Putamen (tissue), 1 donor: Measurements from ENCODE around the gene IZUMO1.
A peak's percentile ranks its signal among the peaks of the same experiment; 100 is the strongest.
"Not testable (repeated sequence)": the region's sequence is repeated elsewhere in the genome, so short reads cannot be mapped to it uniquely, and the experiment has no call there.

Experiments
- DNase-seq: peaks from one replicate; pipeline ENCODE4 v3.0.0-alpha.2; 2016; ENCODE audit warnings: low spot score

IZUMO1 gene

DNA sequence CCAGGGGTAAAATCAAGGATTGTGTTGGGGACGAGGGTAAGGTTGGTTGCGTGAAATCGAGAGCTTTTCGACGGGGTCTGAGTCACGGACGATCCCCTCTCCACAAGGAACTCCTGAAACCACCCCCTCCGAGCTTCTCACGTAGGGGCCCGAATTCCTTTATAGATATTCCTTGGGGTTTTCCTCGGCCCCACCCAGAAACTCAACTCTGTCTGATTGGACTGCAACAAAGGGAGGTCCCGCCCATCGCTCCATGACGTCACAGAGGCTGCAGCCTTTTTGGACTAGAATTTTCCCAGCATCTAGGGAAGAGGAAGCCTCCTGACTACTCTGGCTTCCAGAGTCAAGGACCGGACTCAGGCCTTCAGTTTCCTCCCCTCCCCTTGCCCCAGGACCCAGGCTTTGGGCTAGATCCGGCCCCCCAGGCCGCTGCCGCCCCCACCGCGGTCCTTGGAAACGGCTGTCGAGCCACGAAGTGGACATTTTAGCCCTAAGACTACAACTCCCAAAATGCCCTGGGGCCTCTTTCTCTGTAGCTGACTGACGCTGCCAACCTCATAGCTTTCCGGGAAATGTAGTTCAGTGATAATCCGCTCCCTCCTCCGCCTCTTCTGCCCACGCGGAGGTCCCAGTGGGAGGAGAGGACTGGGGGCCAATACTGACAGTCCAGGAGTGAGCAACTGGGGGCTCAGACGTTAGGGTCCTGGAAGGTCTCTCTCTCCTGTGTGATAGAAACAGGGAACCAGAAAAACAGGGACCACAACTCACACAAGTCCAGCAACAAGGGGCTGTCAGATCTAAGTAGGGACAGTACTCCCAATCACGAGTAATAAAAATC, at the start of gene IZUMO1:
Gene IZUMO1 (minus strand): TSS at position 172 of the 838 bp plus-strand sequence. CDS start 1,050 bp downstream, outside the sequence.
- peak; percentile 88 for DNase-seq

DNA sequence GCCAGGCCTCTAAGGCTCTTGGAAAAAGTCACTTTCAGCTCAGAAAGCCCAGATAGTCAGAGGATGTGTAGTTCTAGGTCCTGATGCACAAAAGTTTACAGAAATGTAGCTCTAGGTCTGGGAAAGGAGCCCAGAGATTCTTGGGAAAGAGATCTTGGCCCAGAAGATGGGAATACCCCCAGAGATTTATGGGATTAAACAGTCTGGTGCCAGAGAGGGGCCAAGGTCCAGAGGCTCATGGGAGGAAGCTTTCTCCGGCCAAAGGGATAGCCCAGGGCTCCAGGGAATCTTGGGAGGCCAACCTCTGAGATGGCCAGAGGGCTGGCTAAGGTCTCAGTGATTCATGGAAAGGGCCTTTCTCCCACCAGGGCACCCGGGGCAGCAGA, 49.0 kb upstream of the IZUMO1 start:
- no peak for DNase-seq

DNA sequence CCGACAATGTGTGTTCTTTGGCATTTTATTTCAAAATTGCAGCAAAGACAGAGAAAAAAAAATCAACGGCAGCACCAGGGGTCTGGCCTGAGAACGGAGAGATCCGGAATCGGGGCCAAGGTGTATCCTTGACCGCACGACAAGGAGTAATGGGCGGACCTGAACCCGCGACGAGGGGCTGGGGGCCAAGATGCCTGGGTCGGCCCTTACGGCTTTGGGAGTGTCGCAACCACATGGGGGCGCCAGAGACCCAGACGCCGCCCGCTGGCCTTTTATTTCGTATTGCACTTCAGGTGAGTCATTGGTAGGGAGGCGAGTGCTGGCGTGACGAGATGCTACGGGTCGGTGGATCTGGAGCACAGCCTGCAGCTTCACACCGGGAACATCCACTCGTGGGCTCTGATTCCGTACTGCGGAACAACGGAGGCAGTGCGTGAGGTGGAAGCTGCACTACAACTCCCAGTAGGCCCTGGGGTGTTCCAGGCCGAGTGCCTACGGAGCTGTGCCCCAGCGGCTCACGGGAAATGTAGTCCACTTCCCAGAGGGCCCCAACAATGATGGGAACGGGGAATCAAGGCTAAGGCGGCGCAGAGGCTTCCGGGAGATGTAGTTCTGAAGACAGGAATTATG, 48.5 kb upstream of the IZUMO1 start:
- peak; percentile 94 for DNase-seq

DNA sequence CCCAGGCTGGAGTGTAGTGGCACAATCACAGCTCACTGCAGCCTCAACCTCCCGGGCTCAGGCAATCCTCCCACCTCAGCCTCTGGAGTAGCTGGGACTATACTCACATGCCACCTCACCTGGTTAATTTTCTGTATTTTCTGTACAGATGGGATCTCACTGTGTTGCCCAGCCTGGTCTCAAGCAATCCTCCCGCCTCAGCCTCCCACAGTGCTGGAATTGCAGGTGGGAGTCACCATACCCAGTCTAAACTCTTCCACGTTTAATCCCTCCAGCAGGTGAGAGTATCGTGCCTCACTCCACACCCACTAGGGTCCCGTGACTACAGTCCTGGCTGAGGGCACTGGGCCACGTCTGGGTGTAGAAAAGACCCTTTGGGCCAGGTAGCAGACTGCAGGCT, 47.6 kb upstream of the IZUMO1 start:
- DNase-seq, result no peak

DNA sequence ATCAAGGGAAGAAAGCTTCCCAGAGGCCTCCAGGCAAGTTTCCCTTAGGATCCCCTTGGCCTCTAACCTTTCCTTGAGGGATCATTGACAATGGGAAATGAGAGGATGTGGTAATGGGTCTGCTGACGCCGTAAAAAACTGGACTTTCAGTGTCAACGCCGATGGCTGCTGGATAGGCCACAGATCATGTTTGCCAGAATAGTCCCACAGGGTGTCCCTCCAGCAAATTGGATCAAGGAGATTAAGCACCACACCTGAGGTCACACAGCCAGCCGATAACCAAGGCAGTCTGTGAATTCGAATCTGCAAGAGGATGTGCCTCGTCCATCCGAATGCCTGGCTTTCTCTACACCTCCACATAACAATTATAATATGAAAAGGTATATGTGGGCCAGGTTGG, 46.6 kb upstream of the IZUMO1 start:
- DNase-seq, result no peak

DNA sequence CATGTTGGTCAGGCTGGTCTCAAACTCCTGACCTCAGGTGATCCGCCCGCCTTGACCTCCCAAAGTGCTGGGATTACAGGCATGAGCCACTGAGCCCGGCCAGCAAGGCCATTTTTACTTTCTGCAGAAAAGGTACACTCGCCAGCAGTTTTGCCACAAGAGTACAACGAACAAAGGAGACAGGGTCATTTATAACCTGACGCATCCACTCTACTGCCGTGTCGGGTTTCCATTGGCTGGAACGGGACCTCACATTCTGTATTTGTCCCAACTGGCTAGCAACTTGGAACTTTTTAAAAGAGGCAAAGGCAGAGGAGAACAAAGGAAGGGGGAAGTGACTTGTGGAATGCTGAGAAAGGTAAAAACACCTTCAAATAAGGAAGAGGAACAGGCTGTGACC, 40.6 kb upstream of the IZUMO1 start:
- not testable (repeated sequence) for DNase-seq

DNA sequence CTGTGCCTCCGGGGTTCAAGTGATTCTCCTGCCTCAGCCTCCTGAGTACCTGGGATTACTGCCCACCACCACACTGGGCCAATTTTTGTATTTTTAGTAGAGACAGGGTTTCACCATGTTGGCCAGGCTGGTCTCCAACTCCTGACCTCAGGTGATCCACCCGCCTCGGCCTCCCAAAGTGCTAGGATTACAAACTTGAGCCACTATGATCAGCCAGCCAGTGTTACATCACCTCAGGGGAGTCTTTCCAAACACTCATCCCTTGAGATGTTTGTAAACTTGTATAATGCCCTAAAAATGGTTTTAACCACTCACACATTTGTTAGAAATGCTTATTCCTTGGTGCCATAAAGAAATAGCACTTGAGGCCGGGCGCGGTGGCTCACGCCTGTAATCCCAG, 39.7 kb upstream of the IZUMO1 start:
- not testable (repeated sequence) for DNase-seq

DNA sequence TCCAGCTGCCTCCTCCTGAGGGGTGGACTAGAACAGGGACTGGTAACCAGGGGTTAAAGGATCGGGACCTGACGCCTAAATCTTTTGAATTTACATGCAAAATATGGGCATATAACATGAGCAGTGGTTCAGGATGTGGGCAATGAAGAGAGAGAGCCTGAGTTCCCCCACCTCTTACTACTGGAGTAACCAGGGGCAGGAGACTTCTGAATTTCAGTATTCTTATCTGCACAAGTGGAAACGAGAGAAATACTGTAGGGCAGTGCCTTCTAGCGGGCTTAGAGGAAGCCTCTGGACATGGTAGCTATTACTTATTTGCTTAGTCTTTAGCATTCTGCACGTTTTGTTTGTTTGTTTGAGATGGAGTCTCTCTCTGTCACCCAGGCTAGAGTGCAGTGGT, 37.8 kb upstream of the IZUMO1 start:
- DNase-seq, result no peak

DNA sequence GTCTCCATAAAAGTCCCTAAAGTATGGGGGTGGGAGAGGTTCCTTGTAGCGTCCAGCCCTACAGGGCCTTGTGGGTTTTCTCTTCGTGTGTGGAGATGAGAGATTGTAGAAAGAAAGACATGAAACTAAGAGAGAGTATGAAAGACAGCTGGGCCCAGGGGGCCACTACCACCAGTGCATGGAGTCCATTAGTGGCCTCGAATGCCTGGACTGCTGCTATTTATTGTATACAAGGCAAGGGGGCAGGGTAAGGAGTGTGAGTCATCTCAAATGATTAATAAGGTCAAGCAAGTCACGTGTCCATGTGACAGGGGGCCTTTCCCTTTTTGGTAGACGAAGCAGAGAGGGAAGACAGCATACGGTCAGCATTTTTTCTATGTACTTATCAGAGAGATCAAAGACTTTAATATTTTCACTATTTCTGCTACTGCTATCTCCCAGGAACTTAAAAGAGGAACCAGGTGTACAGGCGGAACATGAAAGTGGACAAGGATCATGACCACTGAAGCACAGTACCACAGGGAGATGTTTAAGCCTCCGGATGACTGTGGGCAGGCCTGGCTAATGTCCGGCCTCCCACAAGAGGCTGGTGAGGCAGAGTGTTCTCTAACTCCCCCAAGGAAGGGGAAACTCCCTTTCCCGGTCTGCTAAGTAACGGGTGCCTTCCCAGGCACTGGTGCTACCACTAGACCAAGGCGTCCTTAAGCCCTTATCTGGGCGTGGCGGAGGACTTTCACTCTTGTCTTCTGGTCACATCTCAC, 34.1 kb upstream of the IZUMO1 start:
- DNase-seq, result no peak

DNA sequence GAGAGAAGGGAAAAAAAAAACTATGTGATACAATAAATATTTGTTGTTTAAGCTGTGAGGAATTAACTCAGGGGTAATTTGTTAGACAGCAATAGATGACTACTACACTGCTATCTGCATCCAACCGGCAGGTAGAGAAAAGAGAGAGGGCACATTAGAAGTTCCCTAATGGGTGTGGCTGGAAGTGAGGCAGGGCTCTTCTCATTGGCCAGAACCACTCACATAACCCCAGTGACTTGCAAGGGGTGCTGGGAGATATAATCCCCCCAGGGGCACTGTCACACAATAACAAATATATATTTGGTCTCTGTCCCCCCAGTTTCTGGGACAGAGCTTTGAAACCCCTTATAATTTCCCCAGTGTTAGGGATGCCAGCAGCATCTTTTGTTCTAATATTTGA, 32.9 kb upstream of the IZUMO1 start:
- DNase-seq, result no peak

DNA sequence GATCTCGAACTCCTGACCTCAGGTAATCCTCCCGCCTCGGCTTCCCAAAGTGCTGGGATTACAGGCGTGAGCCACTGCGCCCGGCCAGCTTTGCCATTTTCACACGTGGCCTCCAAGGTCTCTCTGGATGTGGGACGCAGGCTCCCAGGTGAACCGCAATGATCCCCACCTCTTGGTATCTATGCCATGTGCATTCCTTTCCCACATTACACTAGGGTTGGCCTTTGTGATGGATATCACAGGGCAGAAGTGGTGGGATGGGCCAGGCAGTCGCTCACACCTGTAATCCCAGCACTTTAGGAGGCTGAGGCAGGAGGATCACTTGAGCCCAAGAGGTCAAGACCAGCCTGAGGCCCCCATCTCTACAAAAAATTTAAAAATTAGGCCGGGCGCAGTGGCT, 31.0 kb upstream of the IZUMO1 start:
- DNase-seq, result no peak

DNA sequence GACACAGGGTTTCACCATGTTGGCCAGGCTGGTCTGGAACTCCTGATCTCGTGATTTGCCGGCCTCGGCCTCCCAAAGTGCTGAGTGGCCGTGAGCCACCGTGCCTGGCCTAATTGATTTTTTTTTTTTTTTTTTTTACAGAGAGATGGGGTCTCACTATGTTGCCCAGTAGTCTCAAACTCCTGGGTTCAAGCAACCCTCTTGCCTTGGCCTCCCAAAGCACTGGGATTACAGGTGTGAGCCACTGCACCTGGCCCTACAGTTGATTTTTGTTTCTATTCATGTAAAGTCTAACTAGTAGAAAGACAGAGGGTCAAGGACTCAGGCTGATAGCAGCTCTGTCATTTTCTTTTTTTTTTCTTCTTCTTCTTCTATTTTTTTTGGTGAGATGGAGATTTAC, 30.4 kb upstream of the IZUMO1 start:
- no peak for DNase-seq

DNA sequence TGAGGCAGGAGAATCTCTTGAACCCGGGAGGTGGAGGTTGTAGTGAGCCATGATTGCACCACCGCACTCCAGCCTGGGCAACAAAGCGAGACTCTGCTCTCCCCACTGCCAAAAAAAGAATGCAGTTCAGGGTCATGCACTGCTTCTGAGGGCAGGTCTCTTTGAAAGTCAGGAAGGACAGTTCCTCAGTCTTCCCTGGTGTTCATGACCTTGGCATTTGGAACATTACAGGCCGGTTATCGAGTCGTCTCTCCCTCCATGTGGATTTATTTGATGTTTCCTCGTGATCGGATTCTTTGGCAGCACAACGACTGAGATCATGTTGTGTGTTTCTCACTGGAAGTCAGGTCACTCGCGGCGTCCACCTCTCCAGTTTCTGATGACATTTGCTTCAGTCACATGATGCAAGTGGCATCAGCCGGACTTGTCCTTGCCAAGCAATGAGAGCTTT, 25.8 kb upstream of the IZUMO1 start:
- no peak for DNase-seq

DNA sequence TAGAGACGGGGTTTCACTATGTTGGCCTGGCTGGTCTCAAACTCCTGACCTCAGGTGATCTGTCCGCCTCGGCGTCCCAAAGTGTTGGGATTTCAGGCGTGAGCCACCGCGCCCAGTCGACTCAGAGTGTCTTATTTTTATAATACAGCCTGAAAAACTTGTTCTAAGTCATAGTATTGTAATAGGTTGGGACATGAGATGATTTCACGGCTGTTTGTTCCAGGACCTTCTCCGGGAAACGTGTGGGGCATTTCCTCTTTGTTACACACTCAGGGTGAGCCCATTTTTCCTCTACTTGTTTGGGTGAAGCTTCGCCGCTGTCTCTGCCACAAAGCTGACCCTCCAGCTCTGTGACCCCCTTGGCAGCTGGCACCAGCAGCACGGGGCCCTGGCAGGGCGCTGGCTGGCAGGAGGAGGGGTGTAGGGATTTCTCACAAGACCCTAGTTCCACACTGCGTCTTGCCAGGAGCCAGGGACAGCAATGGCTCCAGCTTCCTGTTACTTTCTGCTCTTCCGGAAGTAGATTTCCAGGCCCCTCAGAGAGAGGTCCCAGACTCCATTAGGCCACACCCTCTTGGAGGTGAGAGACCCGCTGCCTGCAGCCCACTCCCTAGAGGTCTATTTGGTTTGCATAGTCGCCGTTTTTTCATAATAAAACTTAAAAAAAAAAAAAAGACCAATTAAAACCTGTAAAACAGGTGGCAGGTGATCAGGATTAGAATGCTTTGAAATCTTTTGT, 24.2 kb upstream of the IZUMO1 start:
- DNase-seq, result no peak

DNA sequence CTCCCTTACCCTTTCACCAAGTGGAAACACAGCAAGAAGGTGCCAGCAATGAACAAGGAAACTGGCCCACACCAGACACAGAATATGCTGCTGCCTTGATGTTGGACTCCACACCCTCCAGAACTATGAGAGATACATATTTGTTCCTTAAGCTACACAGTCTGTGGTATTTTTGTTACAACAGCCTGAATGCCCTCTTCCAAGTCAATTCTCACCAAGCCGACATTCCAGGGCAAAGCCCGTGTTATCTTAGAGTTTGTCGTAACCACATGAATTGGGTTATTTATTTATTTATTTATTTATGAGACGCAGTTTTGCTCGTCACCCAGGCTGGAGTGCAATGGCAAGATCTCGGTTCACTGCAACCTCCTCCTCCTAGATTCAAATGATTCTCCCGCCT, 23.6 kb upstream of the IZUMO1 start:
- DNase-seq, result no peak

DNA sequence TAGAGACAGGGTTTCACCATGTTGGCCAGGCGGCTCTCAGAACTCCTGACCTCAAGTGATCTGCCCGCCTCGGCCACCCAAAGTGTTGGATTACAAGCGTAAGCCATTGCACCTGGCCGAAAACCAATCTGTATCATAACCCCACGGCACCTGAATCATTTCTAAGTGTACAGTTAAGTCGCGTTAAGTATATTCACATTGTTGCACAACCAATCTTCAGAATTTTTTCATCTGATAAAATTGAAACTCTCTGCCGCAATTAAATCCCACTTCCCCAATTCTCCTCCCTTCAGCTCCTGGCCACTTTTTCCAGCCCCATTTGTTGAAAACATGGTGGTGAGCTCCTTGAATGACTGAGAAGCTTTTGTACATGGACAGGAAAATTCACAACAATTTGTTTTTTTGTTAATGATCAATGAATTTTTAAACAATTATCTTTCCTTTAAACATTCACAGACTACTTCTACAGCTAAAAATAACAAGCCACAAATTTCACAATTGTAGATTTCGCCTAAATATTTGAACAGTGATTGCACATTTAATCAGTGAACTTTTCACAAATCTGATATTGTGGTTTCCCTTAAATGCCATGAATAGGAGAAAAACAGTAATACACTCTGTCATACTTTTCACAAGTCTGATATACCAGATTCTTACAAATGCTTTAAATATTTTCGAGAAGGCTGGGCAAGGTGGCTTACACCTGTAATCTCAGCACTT, 22.4 kb upstream of the IZUMO1 start:
- no peak for DNase-seq

DNA sequence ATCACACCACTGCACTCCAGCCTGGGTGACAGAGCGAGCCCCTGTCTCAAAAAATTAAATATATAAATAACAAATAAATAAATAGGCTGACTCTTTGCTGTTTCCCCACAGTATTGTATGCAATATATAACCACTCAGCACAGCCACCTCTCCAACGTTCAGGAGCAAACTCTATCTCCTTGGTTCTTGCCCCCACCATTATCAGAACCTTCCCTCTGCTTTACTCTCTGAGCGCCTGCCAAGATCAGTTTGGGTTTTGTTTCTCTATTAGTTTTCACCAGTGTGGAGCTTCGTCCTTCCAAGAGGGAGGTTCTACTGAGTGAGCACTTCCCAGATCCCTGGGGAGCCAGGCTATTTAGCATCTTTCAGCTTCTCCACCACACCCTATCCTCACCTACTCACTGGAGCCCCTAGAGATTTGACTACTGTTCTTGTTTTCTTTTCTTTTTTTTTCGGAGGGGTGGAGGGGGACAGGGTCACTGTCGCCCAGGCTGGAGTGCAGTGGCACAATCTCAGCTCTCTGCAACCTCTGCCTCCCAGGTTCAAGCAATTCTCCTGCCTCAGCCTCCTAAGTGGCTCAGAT, 21.6 kb upstream of the IZUMO1 start:
- not testable (repeated sequence) for DNase-seq

DNA sequence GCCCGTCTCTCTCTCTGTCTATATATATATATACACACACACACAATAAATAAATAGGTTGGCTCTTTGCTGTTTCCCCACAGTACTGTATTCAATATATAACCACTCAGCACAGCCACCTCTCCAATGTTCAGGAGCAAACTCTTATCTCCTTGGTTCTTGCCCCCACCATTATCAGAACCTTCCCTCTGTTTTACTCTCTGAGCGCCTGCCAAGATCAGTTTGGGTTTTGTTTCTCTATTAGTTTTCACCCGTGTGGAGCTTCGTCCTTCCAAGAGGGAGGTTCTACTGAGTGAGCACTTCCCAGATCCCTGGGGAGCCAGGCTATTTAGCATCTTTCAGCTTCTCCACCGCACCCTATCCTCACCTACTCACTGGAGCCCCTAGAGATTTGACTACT, 19.1 kb upstream of the IZUMO1 start:
- DNase-seq, result not testable (repeated sequence)

DNA sequence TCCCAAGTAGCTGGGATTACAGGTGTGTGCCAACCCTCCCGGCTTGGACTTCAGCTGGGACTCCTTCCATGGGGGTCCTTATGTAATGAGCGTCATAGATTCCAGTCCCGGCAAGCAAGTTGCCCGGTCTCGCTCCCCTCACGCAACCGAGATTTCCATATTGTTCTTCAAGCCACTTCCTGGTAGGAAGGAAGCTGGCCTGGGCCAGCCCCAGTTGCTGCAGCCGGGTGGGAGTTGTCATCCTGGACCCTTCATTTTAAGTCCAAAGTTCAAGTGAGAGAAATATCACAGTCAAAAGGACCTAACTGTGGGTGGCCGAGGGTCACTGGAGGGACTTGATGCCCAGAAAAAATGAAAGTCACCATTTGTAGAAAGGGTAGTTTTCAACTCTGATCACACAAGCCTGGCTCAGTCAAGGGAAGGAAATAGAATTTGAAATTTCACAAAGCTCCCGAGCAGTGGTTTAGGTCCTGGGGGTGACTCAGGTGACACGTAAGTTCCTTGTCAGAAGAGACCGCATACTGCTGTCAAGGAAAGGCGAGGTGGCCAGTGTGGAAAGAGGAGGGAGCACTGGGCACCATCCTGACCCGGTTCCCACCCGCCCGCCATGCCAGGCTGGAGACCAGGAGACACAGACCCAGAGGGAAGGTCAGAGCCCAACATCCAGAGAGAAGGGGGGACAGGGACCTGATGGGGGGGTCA, 13.9 kb upstream of the IZUMO1 start:
- DNase-seq, result no peak

DNA sequence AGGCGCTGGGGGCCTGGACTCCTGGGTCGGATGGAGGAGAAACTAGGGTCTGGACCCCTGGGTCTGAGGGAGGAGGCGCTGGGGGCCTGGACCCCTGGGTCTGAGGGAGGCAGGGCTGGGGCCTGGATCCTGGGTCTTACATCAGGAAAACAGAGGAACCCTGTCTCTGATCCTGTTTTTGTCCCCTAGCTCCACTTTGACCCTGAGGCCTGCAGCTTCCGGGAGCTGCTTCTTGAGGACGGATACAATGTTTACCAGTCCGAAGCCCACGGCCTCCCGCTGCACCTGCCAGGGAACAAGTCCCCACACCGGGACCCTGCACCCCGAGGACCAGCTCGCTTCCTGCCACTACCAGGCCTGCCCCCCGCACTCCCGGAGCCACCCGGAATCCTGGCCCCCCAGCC, 11.0 kb upstream of the IZUMO1 start:
- DNase-seq, result no peak
